DMS 273 (cell line): ENCODE data around the gene CCDC60.
"Not testable (repeated sequence)": the region's sequence is repeated elsewhere in the genome, so short reads cannot be mapped to it uniquely, and the experiment has no call there.

Experiments
- DNase-seq: peaks from one replicate; lab custom pipeline; 2025; ENCODE audit not compliant: unreplicated experiment; lab: John Stamatoyannopoulos, UW

Gene CCDC60

GRCh38 chr12:119328111-119328510 lies 6.4 kb upstream of the CCDC60 start:
- peak; percentile 40 for DNase-seq

DNA sequence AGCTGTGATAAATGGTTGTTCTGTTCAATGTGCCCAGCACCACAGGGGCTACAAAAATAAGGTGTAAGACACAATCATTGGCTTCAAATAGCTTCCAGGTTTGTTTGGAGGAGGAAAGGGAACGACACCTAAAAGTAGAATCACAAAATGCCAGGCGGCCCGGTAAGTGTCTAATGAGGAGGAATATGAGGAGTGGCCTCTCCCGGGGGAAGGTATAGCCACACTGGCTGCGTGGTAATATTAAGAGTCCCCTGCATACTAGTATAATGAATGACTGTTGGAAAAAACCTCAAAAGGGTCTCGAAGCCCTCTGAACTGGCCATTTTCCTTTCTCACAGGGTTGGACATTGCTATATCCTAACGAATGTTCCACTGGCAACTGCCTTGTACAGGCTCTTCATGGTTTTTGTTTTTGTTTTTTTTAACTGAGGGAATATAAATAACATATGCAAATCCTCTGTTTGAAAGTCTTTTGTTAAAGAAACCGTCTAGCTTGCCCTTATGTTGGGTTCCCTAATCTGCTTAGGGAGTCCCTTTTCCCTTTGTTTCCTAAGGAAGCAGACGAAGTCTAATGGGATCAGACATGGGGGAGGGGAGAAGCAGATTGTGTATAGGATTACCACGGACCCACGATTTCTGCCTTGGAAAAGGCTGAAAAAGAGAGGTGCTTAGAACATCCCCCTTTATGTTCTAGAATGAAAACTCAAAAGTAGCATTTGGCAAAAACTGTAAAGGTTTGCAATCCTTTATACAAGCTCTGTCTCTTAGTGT lies 4.2 kb downstream of the CCDC60 start:
- no peak for DNase-seq

DNA sequence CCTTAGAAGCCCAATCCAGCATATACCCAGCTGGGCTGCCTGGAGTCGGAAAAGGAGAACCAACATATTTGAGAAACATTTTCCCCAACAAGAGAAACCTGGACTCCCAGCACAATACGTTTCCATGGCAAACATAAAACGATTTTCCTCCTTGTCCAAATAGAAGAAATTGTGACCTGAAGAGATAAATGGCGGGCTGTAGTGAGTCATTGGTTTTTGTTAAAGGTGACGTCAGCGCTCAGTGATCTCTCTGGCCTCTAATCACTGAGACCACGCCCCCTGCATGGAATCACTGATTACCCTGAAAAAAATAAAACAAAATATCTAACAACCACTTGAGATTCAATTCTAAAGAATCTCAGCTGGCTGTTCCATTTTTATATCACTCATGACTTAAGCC lies 6.0 kb downstream of the CCDC60 start:
- DNase-seq: no peak

DNA sequence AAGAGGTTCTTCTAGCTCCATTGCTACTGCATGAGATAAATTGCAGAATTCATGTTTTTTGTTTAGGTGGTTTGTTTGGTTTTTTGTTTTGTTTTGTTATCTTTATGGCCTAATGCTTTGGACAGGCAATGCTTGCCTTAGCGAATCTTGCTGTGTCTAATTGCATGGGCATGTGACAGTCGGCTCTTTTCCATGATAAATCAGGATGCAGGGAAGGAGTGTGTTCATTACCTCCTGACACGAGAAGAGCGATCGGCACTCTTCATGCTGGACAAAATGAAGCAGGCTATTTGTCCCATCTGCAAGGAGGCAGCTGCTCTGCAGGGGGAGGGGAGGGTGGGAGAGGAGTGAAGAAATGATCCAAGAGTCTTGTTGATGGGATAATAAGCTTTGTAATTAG lies 6.5 kb downstream of the CCDC60 start:
- no peak for DNase-seq

DNA sequence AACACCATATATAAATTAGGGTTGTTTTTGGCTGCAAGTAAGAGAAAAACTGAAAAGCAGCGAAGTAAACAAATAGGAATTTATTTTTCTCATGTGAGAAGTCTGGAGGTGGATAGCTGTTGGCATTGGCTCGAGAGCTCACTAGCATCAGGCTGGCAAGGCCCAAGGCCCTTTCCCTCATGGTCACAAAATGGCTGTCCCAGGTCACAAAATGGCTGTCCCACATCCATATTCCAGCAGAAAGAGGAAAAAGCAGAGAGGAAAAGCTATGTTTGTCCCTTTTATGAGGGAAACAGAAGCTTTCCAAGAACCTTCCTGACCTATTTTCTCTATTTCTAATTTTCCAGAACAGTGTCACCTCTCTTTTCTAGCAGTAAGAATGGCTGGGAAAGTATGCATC lies 7.5 kb downstream of the CCDC60 start:
- DNase-seq: no peak

- no peak for DNase-seq
Observed at GRCh38 chr12:119343130-119343529, 8.6 kb downstream of the CCDC60 start.

GRCh38 chr12:119354172-119354571 lies 19.6 kb downstream of the CCDC60 start:
- no peak for DNase-seq

GRCh38 chr12:119360366-119360765 lies 25.8 kb downstream of the CCDC60 start:
- DNase-seq: not testable (repeated sequence)

DNA sequence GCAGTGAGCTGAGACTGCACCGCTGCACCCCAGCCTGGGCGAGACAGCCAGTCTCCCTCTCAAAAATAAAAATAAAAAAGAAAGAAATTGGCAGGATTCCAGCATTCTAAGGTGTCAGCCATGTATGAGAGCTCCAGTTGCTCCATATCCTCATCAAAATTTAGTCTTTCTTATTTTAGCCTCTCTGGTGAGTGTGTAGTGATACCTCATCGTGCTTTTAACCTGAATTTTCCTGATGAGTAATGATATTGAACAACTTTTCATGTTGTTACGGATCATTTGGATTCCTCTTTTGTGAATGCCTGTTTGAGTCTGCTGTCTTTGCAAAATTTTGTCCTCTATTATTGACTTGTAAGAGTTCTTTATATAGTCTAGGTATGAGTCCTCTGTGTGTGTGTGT lies 28.5 kb downstream of the CCDC60 start:
- DNase-seq: no peak

DNA sequence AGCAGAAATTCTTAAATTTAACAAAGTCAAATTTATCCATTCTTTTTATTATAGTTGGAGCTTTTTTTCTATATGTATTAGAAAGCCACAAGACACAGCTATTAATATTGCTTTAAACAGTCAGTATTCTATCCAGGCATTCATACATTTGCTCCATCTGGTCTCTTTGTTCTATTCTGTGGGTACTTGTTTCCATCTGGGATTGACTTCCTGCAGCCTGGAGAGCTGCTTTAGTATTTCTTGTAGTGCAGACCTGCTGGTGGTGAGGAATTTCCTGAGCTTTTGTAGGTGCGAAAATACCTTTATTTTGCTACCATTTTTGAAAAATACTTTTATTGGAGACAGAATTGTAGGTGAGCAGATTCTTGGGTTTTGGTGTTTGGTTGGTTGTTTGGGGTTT lies 29.0 kb downstream of the CCDC60 start:
- peak; percentile 3 for DNase-seq

DNA sequence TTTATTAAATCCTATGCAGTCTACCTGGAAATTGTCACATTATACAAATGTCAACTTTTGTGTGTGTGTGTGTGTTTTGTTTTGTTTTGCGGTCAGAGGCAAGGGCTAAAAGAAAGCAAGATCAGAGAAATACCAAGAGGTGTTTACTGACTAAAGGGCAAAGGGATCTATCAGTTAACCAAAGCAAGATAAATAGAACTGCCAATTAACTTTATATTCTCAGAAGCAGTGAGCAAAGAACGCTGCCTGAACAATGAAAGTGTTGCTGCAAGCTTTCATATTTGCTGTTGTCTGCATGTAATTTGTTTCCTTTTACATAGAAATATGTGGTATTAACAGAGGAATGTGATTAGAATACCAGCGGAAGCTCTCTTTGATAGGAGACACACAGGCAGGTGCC lies 30.9 kb downstream of the CCDC60 start:
- DNase-seq: no peak

DNA sequence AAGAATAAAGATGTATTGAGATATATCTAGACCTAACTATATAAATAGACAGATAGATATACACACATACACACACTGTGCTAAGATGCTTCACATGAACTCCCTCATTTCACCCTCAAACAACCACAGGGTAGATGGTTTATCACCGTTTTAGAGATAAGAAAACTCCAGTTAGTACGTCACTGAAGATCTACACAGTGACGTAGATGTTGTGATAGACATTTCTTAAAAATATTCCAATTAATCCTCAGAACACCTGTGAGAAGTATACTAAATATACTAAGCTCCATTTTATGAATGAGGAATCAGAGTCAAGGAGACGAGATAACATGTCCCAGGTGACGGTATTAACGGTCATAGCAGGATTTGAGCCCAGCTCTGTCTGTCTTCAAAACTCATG lies 31.5 kb downstream of the CCDC60 start:
- DNase-seq: no peak

DNA sequence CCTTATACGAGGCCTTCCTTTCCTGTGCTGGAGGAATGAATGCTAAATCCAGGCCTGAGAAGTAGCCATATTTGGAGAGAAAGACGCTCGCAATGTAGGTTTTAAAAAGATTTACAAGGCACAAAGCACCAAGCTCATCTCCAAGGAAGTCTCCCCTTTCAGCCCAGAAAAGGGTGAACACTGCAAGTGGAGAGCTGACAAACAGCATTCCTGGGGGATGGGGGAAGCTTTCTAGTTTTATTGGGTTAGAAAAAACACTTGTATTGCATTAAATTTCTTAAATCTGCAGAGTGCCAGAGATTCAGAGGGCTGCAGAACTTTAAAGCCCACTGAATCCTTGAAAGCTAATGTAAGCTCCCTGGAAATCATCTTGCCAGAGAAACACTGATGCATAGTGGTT lies 34.6 kb downstream of the CCDC60 start:
- DNase-seq: no peak

DNA sequence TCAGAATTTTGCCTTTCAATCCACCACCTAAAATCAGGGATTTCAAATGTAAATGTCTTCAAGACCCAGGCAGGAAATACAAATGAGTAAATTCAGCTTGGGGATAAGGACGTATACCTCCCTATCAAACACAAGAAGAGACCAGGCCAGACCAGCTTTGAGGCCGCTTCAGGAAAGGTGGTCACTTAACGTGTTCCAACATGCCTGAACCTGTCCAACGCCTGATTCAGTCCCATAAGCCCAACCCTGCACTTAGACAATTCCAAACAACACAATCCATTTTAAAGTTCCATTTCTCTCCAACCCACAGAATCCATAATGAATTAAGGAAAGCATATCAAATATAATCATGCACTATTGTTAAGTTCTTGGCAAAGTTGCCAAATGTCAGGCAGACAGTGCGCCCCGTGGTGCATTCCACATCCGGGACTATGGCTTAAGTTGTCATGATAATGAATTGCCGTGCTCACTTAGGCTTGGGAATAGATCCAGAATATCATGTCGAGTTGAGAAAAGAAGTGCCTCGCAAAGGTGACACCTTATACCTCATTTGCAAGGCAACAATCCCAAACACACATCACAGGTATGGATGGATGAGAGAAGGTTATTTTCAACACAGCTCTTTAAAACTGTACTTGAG lies 35.5 kb downstream of the CCDC60 start:
- DNase-seq: peak; percentile 16

DNA sequence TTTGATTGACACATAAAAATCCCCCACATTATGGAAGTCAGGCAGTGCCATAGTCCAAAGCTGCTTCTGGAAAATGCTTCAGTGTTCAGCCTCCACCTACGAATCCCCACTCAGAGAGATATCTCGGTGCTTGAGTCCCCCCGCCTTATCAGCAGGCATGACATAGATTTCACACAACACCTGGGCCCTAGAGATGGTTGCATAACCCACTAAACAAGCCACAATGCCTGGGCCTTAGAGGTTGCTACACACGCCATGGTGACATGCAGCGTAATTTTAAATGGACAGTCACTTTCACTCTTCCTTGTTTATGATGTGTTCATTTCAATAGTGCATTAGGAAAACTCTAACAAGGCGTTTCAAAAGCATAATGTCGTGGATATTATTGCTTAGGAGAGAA lies 38.0 kb downstream of the CCDC60 start:
- DNase-seq: no peak

GRCh38 chr12:119373001-119373400 lies 38.5 kb downstream of the CCDC60 start:
- DNase-seq: no peak

DNA sequence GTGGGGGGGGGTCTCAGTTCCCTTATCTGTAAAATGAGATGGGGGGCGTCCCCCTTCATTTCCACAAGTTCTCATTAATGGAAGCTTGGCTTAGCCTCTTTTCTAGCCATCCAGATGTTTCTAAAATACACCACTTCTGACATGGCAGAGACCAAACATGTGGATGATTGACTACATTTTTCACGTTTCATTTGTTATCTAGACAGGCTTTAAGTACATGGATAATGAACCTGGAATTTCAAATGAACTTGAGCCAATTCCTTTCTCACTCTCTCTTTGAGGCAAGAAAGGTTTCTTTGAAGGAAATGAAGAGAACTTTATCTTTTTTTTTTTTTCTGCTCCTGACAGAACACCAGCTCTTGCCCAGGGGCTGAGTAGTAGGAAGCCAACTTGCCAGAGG lies 39.1 kb downstream of the CCDC60 start:
- DNase-seq: no peak

GRCh38 chr12:119374635-119375034 lies 40.1 kb downstream of the CCDC60 start:
- no peak for DNase-seq

GRCh38 chr12:119375075-119375882 lies 40.8 kb downstream of the CCDC60 start:
- no peak for DNase-seq

DNA sequence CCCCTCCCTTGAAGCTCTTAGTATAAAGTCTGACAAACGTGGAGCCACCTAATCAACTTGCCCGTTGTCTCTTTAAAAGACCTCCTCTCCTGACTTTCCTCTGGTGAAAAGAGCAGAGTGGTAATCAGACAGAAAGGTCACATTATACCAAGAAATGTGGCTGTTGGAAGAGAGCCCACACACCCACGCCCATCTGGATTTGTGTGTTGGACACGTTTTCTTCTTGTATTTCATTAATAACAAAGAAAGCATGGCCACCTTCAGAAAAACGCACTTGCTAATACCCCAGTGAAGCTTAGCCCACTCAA lies 41.3 kb downstream of the CCDC60 start:
- DNase-seq: peak; percentile 64

- DNase-seq: no peak
Observed at GRCh38 chr12:119378903-119379302, 44.4 kb downstream of the CCDC60 start.
